Calu3 (cell line): ENCODE results near the gene PCED1B. TPM values are rescaled to one million over a fixed set of nuclear protein-coding genes. Genes with fewer than 3 reads are reported as not detected.

Experiments used
- BruUV-seq: library from RNA; stranded (reverse); fragments of 400-500 nt; replicated peaks from 2 replicates; lab custom pipeline; 2021; lab: Mats Ljungman, UMichigan
- CTCF ChIA-PET: fragments of 300-600 bp; sonication (Branson Sonifier 250); formaldehyde crosslinking; loops from one replicate; lab custom pipeline; 2022; ENCODE audit warnings: antibody characterized with exemption; lab: Charles Lee
- DNase-seq: peaks from one replicate; pipeline ENCODE4 v3.0.0; 2022
- H3K27ac Mint-ChIP-seq: one replicate; pipeline ENCODE4 v1.8.0; 2022; ENCODE audit warnings: mixed read lengths; ENCODE audit not compliant: unreplicated experiment
- H3K27me3 Mint-ChIP-seq: one replicate; pipeline ENCODE4 v1.8.0; 2022; ENCODE audit warnings: mixed read lengths; ENCODE audit not compliant: unreplicated experiment
- H3K36me3 Mint-ChIP-seq: one replicate; pipeline ENCODE4 v1.8.0; 2022; ENCODE audit warnings: mild to moderate bottlenecking, moderate library complexity, mixed read lengths; ENCODE audit not compliant: insufficient read depth, unreplicated experiment
- H3K4me1 Mint-ChIP-seq: one replicate; pipeline ENCODE4 v1.8.0; 2022; ENCODE audit warnings: mild to moderate bottlenecking, low read depth, mixed read lengths; ENCODE audit not compliant: unreplicated experiment
- H3K4me3 Mint-ChIP-seq: one replicate; pipeline ENCODE4 v1.8.0; 2022; ENCODE audit warnings: mild to moderate bottlenecking, low read depth, moderate library complexity, mixed read lengths; ENCODE audit not compliant: unreplicated experiment
- H3K9me3 Mint-ChIP-seq: one replicate; pipeline ENCODE4 v1.8.0; 2022; ENCODE audit warnings: low read depth, mixed read lengths; ENCODE audit not compliant: unreplicated experiment
- CTCF ChIP-seq: fragments of 200-600 bp; IDR thresholded peaks from one replicate; pipeline ENCODE4 v1.8.0; 2022; ENCODE audit warnings: antibody characterized with exemption; ENCODE audit not compliant: unreplicated experiment
- intact Hi-C: fragments of 100-400 bp; cut with micrococcal nuclease; formaldehyde crosslinking; loops from one replicate; pipeline ENCODE4 v1.10.0; 2022; ENCODE audit not compliant: unreplicated experiment
- total RNA-seq: library from RNA; stranded (reverse); gene quantifications from 2 replicates; pipeline ENCODE4 v1.2.3, GENCODE V29; 2022

PCED1B gene
- total RNA-seq, 1 experiment from 2014 or later, result 4.1 TPM

- Mint-ChIP-seq H3K27ac (peak overlapping the region; percentile 100), H3K4me3 (no peak overlapping the region), H3K36me3 (peaks cover 19% of the 10 kb centered on the region), H3K9me3 (no peaks in the 10 kb centered on the region), H3K4me1 (peaks cover 73% of the 10 kb centered on the region), H3K27me3 (no peaks in the 10 kb centered on the region)
- no TSS peak for BruUV-seq
- intact Hi-C loops, result no loop called here
- CTCF ChIA-PET, result interaction anchor here (0.6 to 1.2 kb wide), 2 partner anchors 20 to 88 kb away, joined by 3 read pairs; no protein-coding TSS in a partner anchor
- DNase-seq, result no peak
- no peak for TF ChIP-seq CTCF
Observed at GRCh38 chr12:47272412-47273190, 193.2 kb downstream of the PCED1B start.

GRCh38 chr12:47273191-47273626 lies 193.8 kb downstream of the PCED1B start:
- H3K27me3 Mint-ChIP-seq, result no peaks in the 10 kb centered on the region
- H3K4me3 Mint-ChIP-seq, result no peak overlapping the region
- no peak for DNase-seq
- BruUV-seq, result no TSS peak
- CTCF ChIA-PET, result interaction anchor here (1.2 kb wide), 1 partner anchor 20 kb away, joined by 3 read pairs; no protein-coding TSS in a partner anchor
- no peaks in the 10 kb centered on the region for H3K9me3 Mint-ChIP-seq
- intact Hi-C loops, result no loop called here
- H3K36me3 Mint-ChIP-seq, result peaks cover 22% of the 10 kb centered on the region
- peaks cover 79% of the 10 kb centered on the region for H3K4me1 Mint-ChIP-seq
- no peak for TF ChIP-seq CTCF
- H3K27ac Mint-ChIP-seq, result peak overlapping the region; percentile 100

- Mint-ChIP-seq H3K36me3 (peaks cover 22% of the 10 kb centered on the region), H3K9me3 (no peaks in the 10 kb centered on the region), H3K4me3 (no peak overlapping the region), H3K27ac (peak overlapping the region; percentile 81), H3K4me1 (peaks cover 66% of the 10 kb centered on the region), H3K27me3 (no peaks in the 10 kb centered on the region)
- CTCF ChIA-PET, result no interaction called here
- intact Hi-C loops, result no loop called here
- TF ChIP-seq CTCF, result no peak
- BruUV-seq, result no TSS peak
- no peak for DNase-seq
Observed at GRCh38 chr12:47274760-47275159, 195.3 kb downstream of the PCED1B start.

- CTCF ChIA-PET, result interaction anchor here (0.7 to 2.1 kb wide), 6 partner anchors 132 to 602 kb away, joined by 3 to 9 read pairs (median 4); partner anchors contain the start of gene AMIGO2
- peak overlapping the region; percentile 8 for H3K4me3 Mint-ChIP-seq
- DNase-seq, result no peak
- intact Hi-C loops, result loop anchor here (2.0 kb wide), 2 partner anchors 195 to 237 kb away; no protein-coding TSS in a partner anchor
- peaks cover 55% of the 10 kb centered on the region for H3K4me1 Mint-ChIP-seq
- peak overlapping the region; percentile 81 for H3K27ac Mint-ChIP-seq
- no peaks in the 10 kb centered on the region for H3K27me3 Mint-ChIP-seq
- H3K36me3 Mint-ChIP-seq, result peaks cover 22% of the 10 kb centered on the region
- TSS peak; percentile 73 for BruUV-seq
- no peak for TF ChIP-seq CTCF
- H3K9me3 Mint-ChIP-seq, result no peaks in the 10 kb centered on the region
Observed at GRCh38 chr12:47276253-47276620, 196.8 kb downstream of the PCED1B start.
